Psoas muscle (tissue), 8 donors: Measurements from ENCODE around the gene TNIP3. TPM values are rescaled to one million over a fixed set of nuclear protein-coding genes. Genes with fewer than 3 reads are reported as not detected.

Experiments used
- ATAC-seq, 4 donors: fragments of 200-7000 bp; cut with Tn5 transposase; one replicate each; pipeline ENCODE4 v1.9.1; 2020; ENCODE audit warnings: moderate library complexity in 3 of 4, mild to moderate bottlenecking in 2 of 4
- DNase-seq, 2 donors: peaks; one replicate each; pipeline ENCODE4 v3.0.0-alpha.2; 2020
- H3K27ac ChIP-seq: fragments of 200-600 bp; one replicate; pipeline ENCODE4 v1.8.0; 2022
- H3K27me3 ChIP-seq, 3 donors: fragments of 200-600 bp in 1 of 3; one replicate each; pipeline versions ENCODE4 v1.6.1 to v1.8.0; 2013 to 2022; ENCODE audit warnings: low read length in 2 of 3, mild to moderate bottlenecking in 2 of 3, moderate library complexity in 1 of 3; ENCODE audit not compliant: insufficient read depth in 3 of 3
- H3K36me3 ChIP-seq, 2 donors: fragments of 200-600 bp in 1 of 2; one replicate each; pipeline versions ENCODE4 v1.6.1 to v1.8.0; 2013 to 2022; ENCODE audit warnings: low read depth in 1 of 2, mild to moderate bottlenecking in 1 of 2, moderate library complexity in 1 of 2; ENCODE audit not compliant: insufficient read depth in 1 of 2
- H3K4me1 ChIP-seq: fragments of 200-600 bp; one replicate; pipeline ENCODE4 v1.8.0; 2022
- H3K4me3 ChIP-seq: fragments of 200-600 bp; one replicate; pipeline ENCODE4 v1.8.0; 2022; ENCODE audit warnings: mild to moderate bottlenecking
- H3K9me3 ChIP-seq: fragments of 200-600 bp; one replicate; pipeline ENCODE4 v1.8.0; 2022
- WGBS, 3 donors: extraction: QIAGEN DNeasy Blood & Tissue Kit; methylation state at CpG; one replicate each; pipeline versions ENCODE4 v1.1.6 to v1.1.7; 2013; 5-methylcytosine and 5-hydroxymethylcytosine counted together
- intact Hi-C, 2 donors: fragments of 100-400 bp; cut with DNase I; formaldehyde crosslinking; loops; one replicate each; pipeline versions ENCODE4 v1.11.0 to v1.14.2; 2022
- polyA plus RNA-seq, 3 donors: library from polyadenylated mRNA; stranded (reverse); fragments of 200-250 nt; gene quantifications; one replicate each; pipeline ENCODE4 v1.2.3, GENCODE V29; 2013
- total RNA-seq, 4 donors: library from RNA; stranded (reverse); fragmentation: NEBNext Ultra II Directional in 2 of 4; extraction: Animal tissue kit (Norgen Biotek cat#: 25700) in 2 of 4; gene quantifications; one replicate each; pipeline versions ENCODE4 v1.2.1 to v1.2.4, GENCODE V29; 2021 to 2023
- TF ChIP-seq, protein P1 (sequence below): fragments of 200-600 bp; IDR thresholded peaks from one replicate; pipeline ENCODE4 v1.8.0; 2022; ENCODE audit warnings: antibody characterized with exemption
- donor health status: healthy with polysubstance abuse.
- donor health status: DM: no; HTN: no; CAD: no; lungs with moderate emphysema.
- donor health status: Bipolar disorder and iron deficiency.
- donor health status: healthy.
- donor health status: DM: yes; HTN: yes; CAD: no.
- donor health status: DM: no; HTN: no; CAD: no.
- donor health status: DM: no; HTN: no; CAD: no.
- donor health status: DM: yes; HTN: yes; CAD: no.

The TNIP3 gene
- total and polyA plus RNA-seq, 7 donors: not detected

DNA sequence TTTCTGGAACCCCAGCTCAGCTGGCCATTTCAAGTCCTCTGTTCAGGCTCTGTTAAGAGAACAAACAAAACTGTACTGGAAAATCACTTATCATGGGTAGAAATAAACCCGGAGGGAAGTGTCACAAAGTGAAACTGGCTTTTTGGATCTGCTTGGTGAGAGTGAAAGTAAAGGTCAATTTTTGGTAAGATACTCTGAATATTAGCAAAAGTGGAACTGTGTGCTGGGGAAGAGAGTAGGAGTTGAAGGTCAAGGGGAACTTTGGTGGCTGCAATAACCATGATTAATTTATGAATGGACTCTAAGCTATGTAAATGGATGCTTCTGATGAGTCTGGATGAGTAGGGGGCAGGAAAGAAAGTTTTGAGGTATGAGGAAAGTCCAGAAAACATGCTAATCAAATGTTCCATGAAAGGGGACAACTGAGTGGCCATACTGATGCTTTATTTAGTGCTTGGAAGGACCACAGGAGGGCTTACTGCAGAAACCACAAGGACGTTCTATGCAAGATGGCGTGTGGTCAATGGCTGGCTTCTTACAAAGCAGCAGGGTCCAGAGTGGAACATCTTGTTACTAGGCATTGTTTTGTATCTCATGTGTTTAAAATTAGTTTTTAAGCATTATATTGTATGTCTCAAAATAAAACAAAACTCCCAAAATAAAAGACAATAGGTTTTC, 36.8 kb upstream of the TNIP3 start:
- WGBS, 3 donors: 52 to 64% (median 63%) methylated on average over 3 of the region's 3 CpGs
- H3K27ac ChIP-seq: no peak overlapping the region

DNA sequence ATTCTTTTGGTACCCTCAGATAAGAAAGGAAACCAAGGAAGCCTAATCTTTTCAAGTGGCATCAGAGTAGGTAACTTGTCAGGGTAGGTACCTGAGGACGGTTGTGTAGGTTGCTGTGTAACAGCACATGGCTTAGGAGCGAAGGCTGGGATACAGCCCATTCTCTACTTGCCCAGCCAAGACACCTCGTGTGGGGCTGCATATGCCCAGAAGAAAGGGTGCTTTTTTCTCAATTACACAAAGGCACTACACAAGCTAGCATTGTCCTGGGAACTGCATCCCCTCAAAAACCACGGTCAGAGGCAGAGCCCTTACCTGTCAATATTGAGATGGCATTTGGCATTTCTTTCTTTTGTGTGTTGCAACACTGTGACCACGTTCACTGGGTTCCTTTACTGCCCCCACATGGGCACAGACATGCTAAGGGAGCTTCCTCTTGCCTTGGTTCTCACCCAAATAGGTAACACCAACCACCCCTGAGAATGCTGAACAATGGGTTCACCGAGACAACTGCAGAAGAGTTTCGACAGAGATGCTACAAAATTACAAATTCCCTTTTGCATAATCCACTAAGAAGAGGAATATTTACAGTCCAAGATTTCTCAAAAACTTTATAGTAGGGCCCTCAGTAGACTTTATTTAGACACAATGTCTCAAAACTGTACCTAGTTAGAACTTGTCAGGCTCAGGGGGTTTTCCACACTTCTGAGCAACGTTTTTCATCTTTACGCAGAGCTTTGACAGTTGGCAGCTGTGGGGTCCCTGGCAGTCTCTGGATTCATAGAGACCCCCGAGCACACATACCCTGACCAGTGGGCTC, 35.8 kb upstream of the TNIP3 start:
- no peak overlapping the region for H3K27ac ChIP-seq
- intact Hi-C loops: loop anchor here in 1 of 2 donors (10.0 kb wide), 1 partner anchor 535 kb away; no protein-coding TSS in a partner anchor
- H3K27me3 ChIP-seq: no peaks in the 10 kb centered on the region
- H3K4me1 ChIP-seq: no peaks in the 10 kb centered on the region
- TF ChIP-seq, protein P1, sequence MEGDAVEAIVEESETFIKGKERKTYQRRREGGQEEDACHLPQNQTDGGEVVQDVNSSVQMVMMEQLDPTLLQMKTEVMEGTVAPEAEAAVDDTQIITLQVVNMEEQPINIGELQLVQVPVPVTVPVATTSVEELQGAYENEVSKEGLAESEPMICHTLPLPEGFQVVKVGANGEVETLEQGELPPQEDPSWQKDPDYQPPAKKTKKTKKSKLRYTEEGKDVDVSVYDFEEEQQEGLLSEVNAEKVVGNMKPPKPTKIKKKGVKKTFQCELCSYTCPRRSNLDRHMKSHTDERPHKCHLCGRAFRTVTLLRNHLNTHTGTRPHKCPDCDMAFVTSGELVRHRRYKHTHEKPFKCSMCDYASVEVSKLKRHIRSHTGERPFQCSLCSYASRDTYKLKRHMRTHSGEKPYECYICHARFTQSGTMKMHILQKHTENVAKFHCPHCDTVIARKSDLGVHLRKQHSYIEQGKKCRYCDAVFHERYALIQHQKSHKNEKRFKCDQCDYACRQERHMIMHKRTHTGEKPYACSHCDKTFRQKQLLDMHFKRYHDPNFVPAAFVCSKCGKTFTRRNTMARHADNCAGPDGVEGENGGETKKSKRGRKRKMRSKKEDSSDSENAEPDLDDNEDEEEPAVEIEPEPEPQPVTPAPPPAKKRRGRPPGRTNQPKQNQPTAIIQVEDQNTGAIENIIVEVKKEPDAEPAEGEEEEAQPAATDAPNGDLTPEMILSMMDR: no peak
- DNase-seq (no peak), ATAC-seq (no peak)
- H3K4me3 ChIP-seq: no peak overlapping the region
- no peaks in the 10 kb centered on the region for H3K9me3 ChIP-seq
- 68 to 77% (median 69%) methylated on average over 10 of the region's 10 CpGs for WGBS, 3 donors
- no peaks in the 10 kb centered on the region for H3K36me3 ChIP-seq

More for the DNA sequence above, 36.8 kb upstream of the TNIP3 start:
- intact Hi-C loops: no loop called here
- no peak overlapping the region for H3K4me3 ChIP-seq
- DNase-seq (no peak), ATAC-seq (no peak)
- peaks cover 0 to 3% (median 0%) of the 10 kb centered on the region in 3 donors for H3K27me3 ChIP-seq
- H3K36me3 ChIP-seq: no peaks in the 10 kb centered on the region
- no peaks in the 10 kb centered on the region for H3K9me3 ChIP-seq
- TF ChIP-seq, protein P1: no peak
- no peaks in the 10 kb centered on the region for H3K4me1 ChIP-seq

DNA sequence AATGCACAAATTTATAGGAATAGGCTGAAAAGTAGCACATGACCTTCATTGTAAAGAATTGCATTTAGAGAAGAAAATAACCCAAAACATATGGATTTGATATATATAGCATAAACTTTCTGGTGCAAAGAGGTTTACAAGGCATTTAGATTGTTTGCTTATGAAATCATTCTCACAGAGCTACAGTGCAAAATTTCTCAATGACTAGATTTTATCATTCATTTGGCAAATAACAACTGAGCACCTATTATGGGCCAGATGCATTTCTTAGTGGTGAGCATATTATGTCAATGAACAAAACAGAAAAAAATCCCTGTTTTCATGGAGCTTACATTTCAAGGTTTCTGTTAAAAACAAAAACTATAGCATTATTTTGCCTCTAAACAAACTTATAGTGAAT, 34.1 kb upstream of the TNIP3 start:
- intact Hi-C loops: loop anchor here in 1 of 2 donors (10.0 kb wide), 1 partner anchor 537 kb away; no protein-coding TSS in a partner anchor

DNA sequence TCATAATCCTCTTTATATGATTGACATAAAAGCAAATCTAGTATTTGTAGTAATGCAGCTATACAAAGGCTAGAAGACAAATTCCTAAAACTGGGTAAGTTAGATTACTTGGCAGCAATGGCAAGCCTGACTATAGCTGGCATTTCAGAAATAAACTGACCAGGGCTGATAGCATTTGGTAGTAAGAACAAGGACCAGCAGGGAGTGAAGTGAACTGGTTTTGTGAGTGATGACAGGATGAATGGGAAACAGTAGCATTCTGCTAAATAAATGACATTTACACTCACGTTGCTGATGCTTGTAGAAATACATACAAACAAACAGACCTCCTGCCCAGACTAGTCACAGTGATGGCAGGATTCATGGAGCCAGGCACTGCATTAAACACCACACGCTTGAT, 31.5 kb upstream of the TNIP3 start:
- DNase-seq (no peak), ATAC-seq (no peak)
- no peak overlapping the region for H3K4me3 ChIP-seq
- intact Hi-C loops: loop anchor here in 1 of 2 donors (10.0 kb wide), 1 partner anchor 539 kb away; no protein-coding TSS in a partner anchor
- 63 to 65% (median 65%) methylated on average over 2 of the region's 2 CpGs for WGBS, 3 donors
- H3K9me3 ChIP-seq: no peaks in the 10 kb centered on the region
- no peaks in the 10 kb centered on the region for H3K27me3 ChIP-seq
- TF ChIP-seq, protein P1: no peak
- no peak overlapping the region for H3K27ac ChIP-seq
- H3K36me3 ChIP-seq: no peaks in the 10 kb centered on the region
- no peaks in the 10 kb centered on the region for H3K4me1 ChIP-seq

More for the DNA sequence above, 34.1 kb upstream of the TNIP3 start:
- no peak for DNase-seq
- Histone ChIP-seq H3K27me3 (no peaks in the 10 kb centered on the region), H3K4me3 (no peak overlapping the region), H3K27ac (no peak overlapping the region), H3K36me3 (no peaks in the 10 kb centered on the region), H3K9me3 (no peaks in the 10 kb centered on the region), H3K4me1 (no peaks in the 10 kb centered on the region)
- TF ChIP-seq, protein P1: no peak
- no peak for ATAC-seq
